Colonic mucosa (tissue), 4 donors: Measurements from ENCODE around the gene OOSP4A. TPM values are rescaled to one million over a fixed set of nuclear protein-coding genes. Genes with fewer than 3 reads are reported as not detected.

Experiments used
- DNase-seq: peaks from one replicate; pipeline ENCODE4 v3.0.0-alpha.2; 2020
- H3K27ac ChIP-seq: fragments of 200-600 bp; one replicate; pipeline ENCODE4 v1.8.0; 2021
- H3K27me3 ChIP-seq: fragments of 200-600 bp; one replicate; pipeline ENCODE4 v1.8.0; 2021
- H3K36me3 ChIP-seq: fragments of 200-600 bp; one replicate; pipeline ENCODE4 v1.8.0; 2021
- H3K4me1 ChIP-seq: fragments of 200-600 bp; one replicate; pipeline ENCODE4 v1.8.0; 2021; ENCODE audit warnings: mild to moderate bottlenecking
- H3K4me3 ChIP-seq: fragments of 200-600 bp; one replicate; pipeline ENCODE4 v1.8.0; 2021
- H3K9ac ChIP-seq, 2 donors: one replicate each; pipeline ENCODE4 v1.7.0; 2013; ENCODE audit warnings: control low read depth in 2 of 2, low read depth in 2 of 2, low read length in 2 of 2
- H3K9me3 ChIP-seq: fragments of 200-600 bp; one replicate; pipeline ENCODE4 v1.8.0; 2021
- CTCF ChIP-seq: fragments of 200-600 bp; IDR thresholded peaks from one replicate; pipeline ENCODE4 v1.8.0; 2022; ENCODE audit warnings: antibody characterized with exemption, mild to moderate bottlenecking
- intact Hi-C: fragments of 100-400 bp; cut with DNase I; formaldehyde crosslinking; loops from one replicate; pipeline ENCODE4 v1.14.1; 2022
- total RNA-seq, 2 donors: library from RNA; stranded (reverse); fragmentation: NEBNext Ultra II Directional in 1 of 2; extraction: Animal tissue kit (Norgen Biotek cat#: 25700) in 1 of 2; gene quantifications; one replicate each; pipeline ENCODE4 v1.2.1, GENCODE V29; 2021
- donor health status: healthy.
- donor health status: DM: no; HTN: no; CAD: no.
- donor health status: DM: no; HTN: no; CAD: no.

OOSP4A gene
- total RNA-seq, 2 donors from 2014 or later = not detected

- Histone ChIP-seq H3K36me3 (no peaks in the 10 kb centered on the region), H3K4me3 (no peak within 1 kb of the TSS), H3K4me1 (no peaks in the 10 kb centered on the region), H3K9me3 (no peaks in the 10 kb centered on the region), H3K9ac (no peak within 1 kb of the TSS), H3K27me3 (no peaks in the 10 kb centered on the region), H3K27ac (no peak within 1 kb of the TSS)
- intact Hi-C loops = no loop called here
- no peak for DNase-seq
- TF ChIP-seq CTCF = no peak
Measured at GRCh38 chr11:59938132-59938531, 25.7 kb upstream of the OOSP4A start, which contains the start of gene OOSP1. TSS of gene OOSP1 (plus strand) at chr11:59938432. CDS start at chr11:59938455, 23 bp downstream.

DNA sequence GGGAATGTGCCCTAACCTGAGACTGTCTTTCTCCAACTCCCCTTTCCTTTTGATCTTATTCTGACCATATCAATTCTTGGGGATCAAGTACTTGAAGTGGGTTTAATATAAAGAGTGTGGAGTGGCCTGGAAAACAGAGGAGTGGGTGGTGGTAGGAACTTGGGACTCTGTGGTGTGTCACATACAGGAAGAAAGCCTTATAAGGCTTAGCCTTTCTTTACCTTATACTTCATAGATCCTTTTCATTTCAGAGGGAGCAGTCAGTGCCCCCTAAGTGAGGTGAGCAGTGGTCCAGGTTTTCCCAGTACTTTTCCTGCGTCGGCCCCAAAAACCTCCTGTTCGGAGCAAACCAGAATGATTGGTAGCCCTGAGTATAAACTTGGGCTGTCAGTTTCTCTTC is 25.1 kb upstream of the OOSP4A start:
- no peak for TF ChIP-seq CTCF
- H3K9me3 ChIP-seq = no peaks in the 10 kb centered on the region
- H3K27me3 ChIP-seq = no peaks in the 10 kb centered on the region
- H3K36me3 ChIP-seq = no peaks in the 10 kb centered on the region
- no peaks in the 10 kb centered on the region for H3K4me1 ChIP-seq
- no peak overlapping the region for H3K27ac ChIP-seq
- intact Hi-C loops = no loop called here
- no peak overlapping the region for H3K4me3 ChIP-seq
- DNase-seq = no peak
- H3K9ac ChIP-seq = no peak overlapping the region

GRCh38 chr11:59939482-59939881 is 24.4 kb upstream of the OOSP4A start:
- Histone ChIP-seq H3K9me3 (no peaks in the 10 kb centered on the region), H3K4me1 (no peaks in the 10 kb centered on the region), H3K27me3 (no peaks in the 10 kb centered on the region), H3K36me3 (no peaks in the 10 kb centered on the region), H3K4me3 (no peak overlapping the region), H3K27ac (no peak overlapping the region), H3K9ac (no peak overlapping the region)
- intact Hi-C loops = no loop called here
- no peak for TF ChIP-seq CTCF
- DNase-seq = no peak

- intact Hi-C loops = no loop called here
- no peak overlapping the region for H3K4me3 ChIP-seq
- H3K27ac ChIP-seq = no peak overlapping the region
- TF ChIP-seq CTCF = no peak
- no peaks in the 10 kb centered on the region for H3K9me3 ChIP-seq
- H3K4me1 ChIP-seq = no peaks in the 10 kb centered on the region
- DNase-seq = no peak
- no peaks in the 10 kb centered on the region for H3K27me3 ChIP-seq
- no peaks in the 10 kb centered on the region for H3K36me3 ChIP-seq
- H3K9ac ChIP-seq = no peak overlapping the region
Measured at GRCh38 chr11:59941091-59941490, 22.7 kb upstream of the OOSP4A start.

DNA sequence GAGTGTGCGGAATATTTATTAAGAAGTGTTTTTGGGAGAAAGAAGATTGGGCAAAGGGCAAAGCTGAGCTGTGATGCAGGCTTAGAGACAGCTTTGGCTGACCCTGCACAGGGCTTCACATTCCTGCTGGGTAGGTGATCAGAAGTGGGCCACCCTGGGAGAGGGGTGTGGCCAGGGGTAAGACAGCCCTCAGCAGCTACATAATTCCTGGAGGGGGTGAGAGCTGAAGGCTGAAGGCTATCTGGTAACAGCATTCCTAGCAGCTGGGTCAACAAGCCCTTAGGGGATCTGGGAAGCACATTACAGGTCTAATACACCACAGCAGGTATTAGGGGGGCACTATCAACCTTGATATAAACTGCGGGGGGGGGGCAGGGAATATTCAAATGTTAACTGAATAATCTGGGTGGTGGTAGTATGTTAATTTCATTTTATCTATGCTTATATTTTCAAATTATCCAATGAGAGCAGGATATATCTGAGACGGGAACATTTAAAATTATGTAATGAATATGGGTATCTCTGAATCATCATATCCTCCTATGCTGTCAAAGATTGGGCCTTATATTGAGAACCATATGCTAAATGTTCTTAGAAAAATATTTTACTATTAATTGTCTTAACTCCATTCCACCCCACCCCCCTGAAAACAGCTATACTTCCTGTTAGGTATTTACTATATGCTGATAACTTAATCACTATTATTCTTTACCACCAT is 19.7 kb upstream of the OOSP4A start:
- Histone ChIP-seq H3K36me3 (no peaks in the 10 kb centered on the region), H3K4me1 (no peaks in the 10 kb centered on the region), H3K27me3 (no peaks in the 10 kb centered on the region), H3K27ac (no peak overlapping the region), H3K9me3 (no peaks in the 10 kb centered on the region), H3K4me3 (no peak overlapping the region), H3K9ac (no peak overlapping the region)
- no peak for TF ChIP-seq CTCF
- no peak for DNase-seq
- intact Hi-C loops = no loop called here
